Measurements from ENCODE around the gene POMP. TPM values are rescaled to one million over a fixed set of nuclear protein-coding genes. Genes with fewer than 3 reads are reported as not detected.

The POMP gene
- total RNA-seq, 4 donors from 2014 or later, result 23.8 to 43.4 (median 40.3) TPM

DNA sequence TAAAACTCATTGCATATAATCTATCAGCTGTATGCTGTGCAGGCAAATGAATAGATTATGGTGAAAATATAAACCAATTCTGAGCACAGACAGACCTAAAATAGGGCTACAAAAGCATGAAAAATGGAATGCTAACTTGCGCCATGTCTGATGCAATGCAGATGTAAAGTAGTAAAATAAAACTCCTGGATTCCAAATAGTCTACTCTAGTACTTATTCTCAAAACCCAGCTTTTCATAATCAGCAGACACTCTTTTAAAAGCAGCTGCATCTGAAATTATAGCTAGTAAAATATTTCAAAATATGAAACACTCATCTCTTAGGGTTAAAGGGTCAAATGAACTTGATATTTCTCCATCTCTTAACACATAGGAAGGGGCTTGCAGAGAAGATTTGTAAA, 4.7 kb upstream of the POMP start:
- DNase-seq (ENCODE audit: low spot score in 2 of 2), result no peak
- TF ChIP-seq, protein P1, sequence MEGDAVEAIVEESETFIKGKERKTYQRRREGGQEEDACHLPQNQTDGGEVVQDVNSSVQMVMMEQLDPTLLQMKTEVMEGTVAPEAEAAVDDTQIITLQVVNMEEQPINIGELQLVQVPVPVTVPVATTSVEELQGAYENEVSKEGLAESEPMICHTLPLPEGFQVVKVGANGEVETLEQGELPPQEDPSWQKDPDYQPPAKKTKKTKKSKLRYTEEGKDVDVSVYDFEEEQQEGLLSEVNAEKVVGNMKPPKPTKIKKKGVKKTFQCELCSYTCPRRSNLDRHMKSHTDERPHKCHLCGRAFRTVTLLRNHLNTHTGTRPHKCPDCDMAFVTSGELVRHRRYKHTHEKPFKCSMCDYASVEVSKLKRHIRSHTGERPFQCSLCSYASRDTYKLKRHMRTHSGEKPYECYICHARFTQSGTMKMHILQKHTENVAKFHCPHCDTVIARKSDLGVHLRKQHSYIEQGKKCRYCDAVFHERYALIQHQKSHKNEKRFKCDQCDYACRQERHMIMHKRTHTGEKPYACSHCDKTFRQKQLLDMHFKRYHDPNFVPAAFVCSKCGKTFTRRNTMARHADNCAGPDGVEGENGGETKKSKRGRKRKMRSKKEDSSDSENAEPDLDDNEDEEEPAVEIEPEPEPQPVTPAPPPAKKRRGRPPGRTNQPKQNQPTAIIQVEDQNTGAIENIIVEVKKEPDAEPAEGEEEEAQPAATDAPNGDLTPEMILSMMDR (IDR thresholded peaks at IDR 0.05), result no peak
- no peak for TF ChIP-seq POLR2A (IDR thresholded peaks at IDR 0.05)
- no peak overlapping the region for H3K4me3 ChIP-seq (ENCODE audit: low read depth, poor library complexity, severe bottlenecking)
- 80 to 86% methylated on average over 1 of the region's 1 CpG for WGBS, 2 donors
- intact Hi-C loops (cut with DNase I; ENCODE audit: low total_unique reads), result no loop called here

DNA sequence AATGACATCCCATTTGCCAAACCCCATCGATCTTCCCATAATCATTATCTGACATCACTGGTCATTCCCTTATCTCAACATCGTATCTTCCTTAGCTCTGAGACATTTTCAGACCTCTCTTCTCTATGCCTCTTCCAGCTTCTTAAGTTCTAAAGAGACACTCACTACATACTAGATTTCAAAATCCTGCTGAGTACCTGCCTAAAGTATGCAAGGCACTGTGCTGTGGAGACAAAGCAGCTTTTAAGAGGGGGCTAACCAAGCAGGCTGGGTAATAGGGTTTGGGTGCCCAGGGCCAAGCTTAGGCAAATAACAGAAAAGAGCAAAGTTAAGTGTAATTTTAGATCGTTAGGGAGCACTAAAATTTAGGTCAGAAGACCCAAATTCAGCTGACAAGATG, 3.4 kb upstream of the POMP start:
- DNase-seq (ENCODE audit: low spot score in 2 of 2), result no peak
- intact Hi-C loops (cut with DNase I; ENCODE audit: low total_unique reads), result no loop called here
- 73 to 77% methylated on average over 3 of the region's 3 CpGs for WGBS, 2 donors
- no peak overlapping the region for H3K4me3 ChIP-seq (ENCODE audit: low read depth, poor library complexity, severe bottlenecking)
- TF ChIP-seq, protein P1 (IDR thresholded peaks at IDR 0.05), result no peak
- TF ChIP-seq POLR2A (IDR thresholded peaks at IDR 0.05), result no peak

DNA sequence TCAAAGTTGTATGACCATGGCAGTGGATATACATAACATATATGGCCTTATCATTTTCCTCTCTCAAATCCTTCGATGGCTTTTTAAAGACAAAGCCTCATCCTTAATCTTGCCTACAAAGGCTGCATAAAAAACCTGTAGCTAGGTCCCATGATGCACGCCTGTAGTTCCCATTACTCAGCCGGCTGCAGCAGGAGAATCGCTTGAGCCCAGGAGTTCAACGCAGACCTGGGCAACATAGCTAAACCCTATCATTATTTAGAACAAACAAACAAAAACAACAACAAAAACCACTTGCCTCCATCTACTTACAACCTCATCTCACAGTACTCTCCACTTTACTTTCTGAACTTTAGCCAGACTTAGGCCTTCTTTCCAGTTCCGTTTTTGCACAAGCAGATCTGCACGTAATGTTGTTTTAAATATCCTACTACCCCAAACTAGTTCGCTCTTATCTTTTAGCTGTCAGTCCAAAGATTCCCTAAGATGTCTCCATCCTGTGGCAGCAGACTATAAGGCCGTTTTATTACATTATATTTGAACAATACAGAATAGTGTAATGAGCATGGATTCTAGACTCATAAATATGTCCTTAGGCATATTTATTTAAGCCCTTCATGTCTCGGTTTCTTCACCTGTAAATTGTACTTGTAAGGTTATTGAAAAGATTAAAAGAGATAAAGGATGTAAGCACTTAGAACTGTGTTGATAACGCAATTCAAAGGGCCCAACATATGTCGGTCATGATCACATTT, 969 bp upstream of the POMP start:
- peak overlapping the region; percentile 91 for H3K4me3 ChIP-seq (ENCODE audit: low read depth, poor library complexity, severe bottlenecking)
- no peak for DNase-seq (ENCODE audit: low spot score in 2 of 2)
- WGBS, 2 donors, result 34 to 37% methylated on average over 12 of the region's 12 CpGs
- intact Hi-C loops (cut with DNase I; ENCODE audit: low total_unique reads), result no loop called here
- TF ChIP-seq POLR2A (IDR thresholded peaks at IDR 0.05), result no peak
- TF ChIP-seq, protein P1 (IDR thresholded peaks at IDR 0.05), result no peak

DNA sequence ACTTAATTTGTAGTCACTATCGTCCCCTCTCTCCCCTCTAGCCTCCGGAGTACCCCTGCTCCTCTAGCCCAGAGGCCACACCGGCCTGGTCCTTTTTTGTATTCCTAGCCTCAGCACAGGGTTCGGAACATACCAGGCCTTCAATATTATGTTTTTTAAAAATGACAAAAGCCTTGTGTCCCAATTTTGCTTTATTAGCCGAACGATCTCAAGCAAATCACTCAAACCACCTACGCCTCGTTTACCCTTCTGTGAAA, 463 bp upstream of the POMP start:
- WGBS, 2 donors, result 1% methylated on average over 8 of the region's 8 CpGs
- H3K4me3 ChIP-seq (ENCODE audit: low read depth, poor library complexity, severe bottlenecking), result peak overlapping the region; percentile 91
- DNase-seq (ENCODE audit: low spot score in 2 of 2), result no peak
- intact Hi-C loops (cut with DNase I; ENCODE audit: low total_unique reads), result no loop called here
- no peak for TF ChIP-seq POLR2A (IDR thresholded peaks at IDR 0.05)
- TF ChIP-seq, protein P1 (IDR thresholded peaks at IDR 0.05), result no peak

DNA sequence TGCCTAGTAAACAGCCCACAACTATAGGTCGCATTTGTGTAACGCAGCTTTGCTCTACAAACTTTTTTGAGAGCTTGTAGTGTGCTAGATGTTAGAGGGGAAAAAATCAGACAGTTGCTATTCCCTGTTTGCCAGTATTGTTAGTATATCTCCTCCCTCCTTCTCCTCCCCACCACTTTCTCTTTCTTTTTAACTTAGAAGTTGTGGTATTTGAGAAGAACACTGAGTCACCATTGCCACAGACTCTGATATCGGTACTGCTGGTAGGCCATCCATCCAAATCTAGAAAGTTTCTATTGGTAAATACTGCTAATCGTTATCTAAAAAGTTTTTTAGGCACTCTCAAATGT, 666 bp downstream of the POMP start:
- 18 to 20% methylated on average over 4 of the region's 4 CpGs for WGBS, 2 donors
- TF ChIP-seq, protein P1 (IDR thresholded peaks at IDR 0.05), result no peak
- TF ChIP-seq POLR2A (IDR thresholded peaks at IDR 0.05), result no peak
- peak overlapping the region; percentile 91 for H3K4me3 ChIP-seq (ENCODE audit: low read depth, poor library complexity, severe bottlenecking)
- no peak for DNase-seq (ENCODE audit: low spot score in 2 of 2)
- intact Hi-C loops (cut with DNase I; ENCODE audit: low total_unique reads), result no loop called here

DNA sequence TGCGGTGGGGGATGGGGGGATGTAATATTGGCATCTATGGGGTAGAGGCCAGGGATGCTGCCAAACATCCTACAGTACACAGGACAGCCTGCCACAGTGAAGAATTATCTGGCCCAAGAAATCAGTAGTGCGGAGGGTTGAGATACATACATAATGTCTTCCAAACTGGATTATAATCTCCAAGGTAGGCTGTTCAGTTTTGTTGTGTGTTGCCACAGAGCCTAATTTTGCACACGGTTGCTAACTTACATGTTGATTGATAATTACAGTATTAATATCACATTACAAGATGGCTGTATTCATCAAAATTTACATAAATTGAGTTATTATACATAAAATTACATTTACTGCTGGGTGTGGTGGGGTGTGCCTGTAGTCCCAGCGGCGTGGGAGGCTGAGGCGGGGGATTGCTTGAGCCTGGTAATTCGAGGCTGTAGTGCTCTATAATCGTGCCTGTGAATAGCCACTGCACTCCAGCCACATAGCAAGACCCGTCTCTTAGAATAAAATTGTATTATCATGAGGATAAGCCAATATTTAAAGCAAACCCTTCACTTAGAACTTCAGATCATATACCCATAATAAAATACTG, 8.1 kb downstream of the POMP start:
- WGBS, 2 donors, result 92 to 95% methylated on average over 9 of the region's 9 CpGs
- TF ChIP-seq POLR2A (IDR thresholded peaks at IDR 0.05), result no peak
- TF ChIP-seq, protein P1 (IDR thresholded peaks at IDR 0.05), result no peak

More for the DNA sequence above, 8.1 kb downstream of the POMP start:
- DNase-seq (ENCODE audit: low spot score in 2 of 2), result no peak
- H3K4me3 ChIP-seq (ENCODE audit: low read depth, poor library complexity, severe bottlenecking), result no peak overlapping the region
- intact Hi-C loops (cut with DNase I; ENCODE audit: low total_unique reads), result no loop called here
